ENCODE data around the gene HPCA.

HPCA gene

GRCh38 chr1:32871364-32872191 lies 14.7 kb upstream of the HPCA start:
- no peak for DNase-seq (ENCODE audit: low read depth in 2 of 2, low spot score in 1 of 2)

- no peak for DNase-seq (ENCODE audit: low read depth in 2 of 2, low spot score in 1 of 2)
Observed at GRCh38 chr1:32872192-32872460, 14.2 kb upstream of the HPCA start.

- DNase-seq (ENCODE audit: low read depth in 2 of 2, low spot score in 1 of 2) = no peak
Observed at GRCh38 chr1:32873484-32873883, 12.8 kb upstream of the HPCA start.

- DNase-seq (ENCODE audit: low read depth in 2 of 2, low spot score in 1 of 2) = no peak
Observed at GRCh38 chr1:32874860-32875752, 11.2 kb upstream of the HPCA start.

GRCh38 chr1:32876341-32877210 lies 9.7 kb upstream of the HPCA start:
- DNase-seq (ENCODE audit: low read depth in 2 of 2, low spot score in 1 of 2) = peak in 1 of 2 donors; percentile 32

DNA sequence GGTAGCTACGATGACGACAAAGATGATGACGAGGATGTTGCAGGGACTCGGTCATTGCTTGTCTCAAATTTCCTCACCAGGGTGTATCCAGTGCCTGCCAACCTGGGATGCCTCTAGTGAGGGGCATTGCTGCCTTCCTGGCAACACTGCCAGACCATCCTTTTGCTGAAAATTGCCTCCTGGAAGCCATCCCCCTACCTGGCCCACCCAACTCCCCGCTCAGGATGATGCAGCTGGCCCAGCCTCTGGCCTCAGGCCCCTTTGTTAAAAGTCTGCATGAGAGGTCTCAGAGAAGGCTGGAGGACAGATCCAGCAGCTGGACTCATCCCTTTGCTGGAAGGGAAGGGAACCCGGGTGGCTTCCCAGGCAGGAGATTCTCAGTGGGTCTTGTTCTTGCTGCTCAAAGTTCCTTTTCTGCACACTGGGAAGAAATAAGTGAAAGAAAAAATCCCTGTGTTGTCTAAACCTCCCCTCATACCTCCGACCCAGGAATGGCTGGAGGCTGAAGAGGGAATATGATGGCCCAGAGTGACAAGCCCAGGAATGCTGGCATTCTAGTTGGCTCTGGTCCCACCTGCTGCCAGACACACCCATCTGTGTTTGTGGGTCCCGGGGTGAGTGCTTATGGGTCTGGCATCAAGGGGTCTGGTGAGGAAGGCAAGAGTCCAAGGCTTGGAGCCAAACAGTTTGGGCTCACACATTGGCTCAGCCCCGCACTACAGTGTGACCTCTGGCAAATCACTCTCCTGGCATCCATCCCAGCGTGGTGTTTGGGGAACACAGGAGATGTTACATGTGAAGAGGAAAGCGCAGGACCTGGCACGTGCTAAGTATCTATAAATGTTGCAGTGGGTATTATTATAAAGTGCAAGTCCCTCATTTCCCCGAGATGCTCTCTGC lies 8.8 kb upstream of the HPCA start:
- no peak for DNase-seq (ENCODE audit: low read depth in 2 of 2, low spot score in 1 of 2)

DNA sequence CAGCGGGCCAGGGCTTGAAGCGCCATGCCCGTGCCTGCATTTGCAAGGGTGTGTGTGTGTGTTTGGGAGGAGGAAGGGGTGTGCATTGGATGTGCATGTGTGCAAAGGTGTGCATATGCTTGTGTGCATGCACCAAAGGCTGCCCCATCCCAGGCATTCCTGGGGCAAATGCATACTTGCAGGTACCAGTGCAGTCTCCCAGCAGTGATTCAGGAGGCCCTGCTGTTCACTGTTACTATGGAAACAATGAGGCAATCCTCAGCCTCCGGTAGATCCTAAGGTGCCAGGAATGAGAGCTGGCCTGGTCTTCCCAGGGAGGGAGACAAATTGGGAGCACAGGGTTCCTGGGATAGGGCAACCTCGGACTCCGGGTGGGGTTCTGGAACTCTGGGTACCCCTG lies 8.1 kb upstream of the HPCA start:
- no peak for DNase-seq (ENCODE audit: low read depth in 2 of 2, low spot score in 1 of 2)

DNA sequence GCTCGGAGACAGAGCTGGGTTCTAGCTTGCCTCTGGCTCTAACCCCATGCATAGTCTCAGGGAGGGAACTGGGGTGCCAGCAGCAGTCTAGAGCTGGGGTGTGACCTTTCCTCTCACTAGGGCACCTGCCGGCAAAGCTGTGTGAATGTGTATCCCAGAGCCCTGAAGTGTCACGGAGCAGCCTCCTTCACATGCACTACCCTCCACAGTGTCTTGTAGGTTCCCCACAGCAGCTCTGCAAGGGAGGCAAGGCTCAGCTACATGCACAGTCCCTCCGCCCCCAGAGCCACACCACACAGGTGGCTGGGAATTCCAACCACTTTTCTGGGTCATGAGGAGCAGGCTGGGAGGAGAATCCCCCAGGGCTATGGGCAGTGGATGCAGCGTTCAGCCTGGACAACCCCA lies 7.7 kb upstream of the HPCA start:
- DNase-seq (ENCODE audit: low read depth in 2 of 2, low spot score in 1 of 2) = no peak

DNA sequence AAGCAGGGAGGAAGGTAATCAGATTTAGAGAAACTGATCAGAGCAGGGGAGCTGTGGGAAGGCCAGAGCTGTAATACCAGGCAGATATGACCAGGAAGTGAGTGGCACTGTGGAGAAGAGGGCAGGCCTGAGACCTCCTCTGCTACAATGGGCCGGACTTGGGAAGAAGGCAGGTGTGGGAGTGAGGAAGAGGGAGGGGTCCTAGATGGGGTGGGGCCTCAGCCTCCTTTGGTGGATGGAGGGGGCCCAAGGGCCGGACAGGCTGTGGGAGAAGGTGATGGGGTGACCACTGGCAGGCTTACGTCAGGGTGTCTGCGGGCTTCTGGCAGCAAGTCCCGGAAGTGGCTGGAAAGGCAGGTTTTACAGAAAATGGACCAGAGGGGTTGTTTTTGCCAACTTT lies 5.0 kb upstream of the HPCA start:
- no peak for DNase-seq (ENCODE audit: low read depth in 2 of 2, low spot score in 1 of 2)

DNA sequence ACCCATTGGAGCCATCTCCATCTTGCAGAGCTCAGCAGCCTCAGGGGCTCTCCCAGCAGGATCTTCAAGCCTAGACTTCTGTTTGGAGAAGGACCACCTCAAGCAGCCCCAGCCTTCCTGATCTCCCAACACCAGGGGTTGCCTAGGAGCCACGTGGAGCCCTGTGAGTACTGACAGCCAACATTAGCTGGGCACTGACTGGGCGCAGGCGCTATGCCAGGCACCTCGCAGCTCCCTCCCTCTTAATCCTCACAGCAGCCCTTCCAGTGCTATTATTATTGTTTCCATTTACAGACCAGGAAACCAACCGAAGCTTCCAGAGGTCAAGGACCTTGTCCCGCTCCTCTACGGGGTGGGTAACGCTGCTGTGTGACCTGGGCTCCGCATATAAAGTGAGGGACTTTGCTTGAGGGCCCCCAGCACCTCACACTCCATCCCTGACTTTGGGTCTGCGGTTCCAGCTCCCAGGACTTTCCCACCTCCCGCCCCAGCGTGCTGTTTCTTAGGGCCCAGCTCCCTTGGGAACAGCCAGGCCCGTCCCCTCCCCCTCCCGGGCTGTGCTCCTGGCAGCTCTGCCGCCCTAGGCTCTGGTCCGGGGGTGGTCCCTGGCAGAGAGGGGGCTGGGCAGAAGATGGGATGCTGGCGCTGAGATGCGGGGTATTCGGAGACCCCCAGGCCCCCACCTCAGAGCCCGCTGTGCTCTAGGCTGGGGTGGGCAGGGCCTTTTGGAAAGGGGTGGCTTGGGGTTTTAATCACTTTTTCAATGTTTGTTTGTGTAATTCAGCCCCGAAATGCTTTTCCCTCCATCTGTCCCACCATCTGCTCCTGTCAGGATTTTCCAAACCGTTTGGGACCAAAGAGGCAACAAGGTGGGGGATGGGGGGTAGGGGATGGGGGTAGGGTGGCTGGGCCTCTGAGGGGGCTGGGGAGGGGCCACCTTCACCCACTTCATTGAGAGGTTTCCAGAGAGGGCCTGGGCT lies 4.1 kb upstream of the HPCA start:
- DNase-seq (ENCODE audit: low read depth in 2 of 2, low spot score in 1 of 2) = no peak

GRCh38 chr1:32883338-32884031 lies 2.8 kb upstream of the HPCA start:
- DNase-seq (ENCODE audit: low read depth in 2 of 2, low spot score in 1 of 2) = no peak

GRCh38 chr1:32884032-32884372 lies 2.3 kb upstream of the HPCA start:
- DNase-seq (ENCODE audit: low read depth in 2 of 2, low spot score in 1 of 2) = no peak

- no peak for DNase-seq (ENCODE audit: low read depth in 2 of 2, low spot score in 1 of 2)
Observed at GRCh38 chr1:32884726-32885125, 1.6 kb upstream of the HPCA start.

GRCh38 chr1:32885676-32886003 lies 651 bp upstream of the HPCA start:
- no peak for DNase-seq (ENCODE audit: low read depth in 2 of 2, low spot score in 1 of 2)

- no peak for DNase-seq (ENCODE audit: low read depth in 2 of 2, low spot score in 1 of 2)
Observed at GRCh38 chr1:32886828-32887414, 630 bp downstream of the HPCA start.

DNA sequence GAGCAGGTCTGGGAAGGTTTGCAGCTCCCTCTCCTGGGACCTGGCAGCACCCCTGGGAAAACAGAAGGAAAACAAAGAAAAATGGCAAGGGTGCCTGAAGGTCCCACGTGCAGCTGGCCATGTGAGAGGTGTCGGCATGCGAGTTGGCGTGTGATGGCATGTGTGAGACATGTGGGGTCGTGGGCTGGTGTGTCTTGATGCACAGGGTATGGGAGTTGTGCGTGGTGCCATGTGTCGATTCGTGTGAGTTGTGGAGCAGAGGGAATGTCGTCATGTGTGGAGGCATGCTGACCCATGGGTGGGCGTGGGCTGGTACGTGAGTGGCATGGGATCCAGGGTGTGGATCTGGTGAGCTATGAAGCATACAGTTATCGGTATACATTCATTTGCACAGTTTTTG lies 1.3 kb downstream of the HPCA start:
- no peak for DNase-seq (ENCODE audit: low read depth in 2 of 2, low spot score in 1 of 2)

GRCh38 chr1:32888134-32888533 lies 1.8 kb downstream of the HPCA start:
- DNase-seq (ENCODE audit: low read depth in 2 of 2, low spot score in 1 of 2) = no peak

DNA sequence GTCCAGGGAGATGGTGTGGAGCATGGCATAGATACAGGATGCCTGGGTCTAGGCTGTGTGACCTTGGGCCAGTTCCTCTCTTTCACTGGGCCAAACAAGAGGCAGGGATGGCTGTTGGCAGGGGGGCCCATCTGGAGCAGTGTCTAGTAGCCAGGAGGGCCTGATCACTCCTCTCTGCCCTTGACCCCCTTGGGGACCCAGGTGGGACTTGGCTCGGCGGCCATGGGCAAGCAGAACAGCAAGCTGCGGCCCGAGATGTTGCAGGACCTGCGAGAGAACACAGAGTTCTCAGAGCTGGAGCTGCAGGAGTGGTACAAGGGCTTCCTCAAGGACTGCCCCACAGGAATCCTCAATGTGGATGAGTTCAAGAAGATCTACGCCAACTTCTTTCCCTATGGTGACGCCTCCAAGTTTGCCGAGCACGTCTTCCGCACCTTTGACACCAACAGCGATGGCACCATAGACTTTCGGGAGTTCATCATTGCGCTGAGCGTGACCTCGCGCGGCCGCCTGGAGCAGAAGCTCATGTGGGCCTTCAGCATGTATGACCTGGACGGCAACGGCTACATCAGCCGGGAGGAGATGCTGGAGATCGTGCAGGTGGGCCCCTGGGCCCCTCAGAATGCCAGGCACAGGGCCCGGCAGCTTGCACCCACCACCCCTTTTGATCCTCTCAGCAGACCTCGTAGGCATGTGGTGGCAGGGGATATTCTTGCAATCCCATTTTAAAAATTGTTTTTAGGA lies 2.6 kb downstream of the HPCA start:
- no peak for DNase-seq (ENCODE audit: low read depth in 2 of 2, low spot score in 1 of 2)

Measured in stimulated activated CD8-positive, alpha-beta memory T cell treated with anti-CD3 and anti-CD28 coated beads, Interleukin-4, amount 100 ng/mL, for 4 hours (primary cell).